Right hindlimb (tissue), 1 donor: ENCODE data around the gene FCRL2.

Source experiments
- DNase-seq: peaks from one replicate; pipeline ENCODE4 v3.0.0-alpha.2; 2018

FCRL2 gene

DNA sequence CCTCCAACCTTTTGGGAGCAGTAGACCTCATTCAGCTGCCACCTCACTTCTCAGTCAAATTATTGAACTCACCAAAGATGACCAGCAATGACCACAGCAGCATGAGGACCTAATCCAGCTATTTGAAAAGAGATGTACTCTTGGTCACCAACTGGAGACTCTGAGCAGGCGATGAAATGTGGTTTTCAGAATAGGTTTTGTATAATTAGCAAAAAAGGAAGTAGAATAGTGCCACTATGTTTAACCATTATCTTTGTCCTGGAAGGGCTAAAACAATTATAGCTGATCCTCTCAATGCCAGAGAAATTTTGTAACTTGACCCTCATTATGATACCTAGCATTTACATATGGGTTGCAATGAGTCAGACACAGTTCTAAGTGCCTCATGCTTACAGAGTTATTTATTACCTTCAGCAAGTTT is at the start of gene FCRL2:
Gene FCRL2, minus strand, starts transcription at position 162 of the 421 bp plus-strand sequence. Its CDS starts 59 bp downstream, at position 103.
- no peak for DNase-seq

DNA sequence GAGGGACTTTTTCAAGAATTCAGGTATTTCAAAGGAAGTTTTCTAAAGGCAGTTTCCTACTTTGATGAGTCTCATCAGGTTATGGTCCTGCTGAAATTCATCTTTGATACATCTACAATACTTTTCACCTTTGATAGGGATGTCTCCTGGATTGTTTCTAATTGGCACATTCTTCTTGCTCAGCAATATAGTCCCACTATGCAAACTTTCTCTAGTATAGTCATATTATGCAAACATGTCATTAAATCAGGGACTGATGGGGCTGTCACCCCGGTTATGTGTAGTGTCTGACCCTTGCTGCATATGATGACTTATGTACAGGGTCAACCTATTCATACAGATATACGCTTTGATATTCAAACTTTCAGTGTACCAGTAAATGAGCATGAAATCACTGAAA is 43.4 kb upstream of the FCRL2 start:
- DNase-seq, result no peak

- no peak for DNase-seq
These were observed 43.0 kb upstream of the FCRL2 start, which contains the start of gene FCRL1 for GRCh38 chr1:157819896-157820295. FCRL1 (minus strand) TSS chr1:157820120; CDS start chr1:157820037, 83 bp downstream.

DNA sequence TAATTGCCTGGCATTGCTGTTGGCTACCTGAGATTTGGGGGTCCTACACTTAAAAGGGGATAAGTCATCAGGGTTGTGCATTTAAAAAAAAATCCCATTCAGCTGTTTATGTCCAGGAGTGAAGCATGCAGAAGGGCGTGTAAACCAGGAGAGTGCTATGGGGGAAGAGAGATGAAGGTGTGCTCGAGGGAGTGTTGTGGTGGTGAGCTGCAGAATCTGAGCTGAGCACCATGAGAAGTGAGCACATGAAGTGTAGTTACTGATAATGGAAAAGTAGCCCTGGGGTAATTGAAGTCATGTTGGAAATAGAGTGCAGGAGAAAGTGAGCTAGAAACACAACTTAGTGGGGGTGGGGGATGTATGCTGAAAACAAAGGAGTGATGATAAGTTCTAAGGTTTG is 42.3 kb upstream of the FCRL2 start:
- DNase-seq, result no peak

DNA sequence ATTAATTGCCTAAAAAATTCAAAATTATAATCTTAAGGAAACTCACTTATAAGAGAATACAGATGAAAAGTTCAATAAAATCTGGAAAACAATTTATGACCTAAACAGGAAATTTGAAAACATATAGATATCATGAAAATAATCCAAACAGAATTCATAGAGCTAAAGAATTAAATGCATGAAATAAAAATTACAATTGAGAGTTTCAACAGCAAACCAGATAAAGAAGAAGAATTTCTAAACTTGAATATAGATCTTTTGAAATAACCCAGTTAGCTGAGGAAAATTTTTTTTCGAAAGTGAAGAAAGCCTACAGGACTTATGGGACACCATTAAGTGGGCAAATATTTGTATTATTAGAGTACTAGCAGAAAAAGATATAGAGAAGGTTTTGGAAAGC is 36.3 kb upstream of the FCRL2 start:
- no peak for DNase-seq

DNA sequence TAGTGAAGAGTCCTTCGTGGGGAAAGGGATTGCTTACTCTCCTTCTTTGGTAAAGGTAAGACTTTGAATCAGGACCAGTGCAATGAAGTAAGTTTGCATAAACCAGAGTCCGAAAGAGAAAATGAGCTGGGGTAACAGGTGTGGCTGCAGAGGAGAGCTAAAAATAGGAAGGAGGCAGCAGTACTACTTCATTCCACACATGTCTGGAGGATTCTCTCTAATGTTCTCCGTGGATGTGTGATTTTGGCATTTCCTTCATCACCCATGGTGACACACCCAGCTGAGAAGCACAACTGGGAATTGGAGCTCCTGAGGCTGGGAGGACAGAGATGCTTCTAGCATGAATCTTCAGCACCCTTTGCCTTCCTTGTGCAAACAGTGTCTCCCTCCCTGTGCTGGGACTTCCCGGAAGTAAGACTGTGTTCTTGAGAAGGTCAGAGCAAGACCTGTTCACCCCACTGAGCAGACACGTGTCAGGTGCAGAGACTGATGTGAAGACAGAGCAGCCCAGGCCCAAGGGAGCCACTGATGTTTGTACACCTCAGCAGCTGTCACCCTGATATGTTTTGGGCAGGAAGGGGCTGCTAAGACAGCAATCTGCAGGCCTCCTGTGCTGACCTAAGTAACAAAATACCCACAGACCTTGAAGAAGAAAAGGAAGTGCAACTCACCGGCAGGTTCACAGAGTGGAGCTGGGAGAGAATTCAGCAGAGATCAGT is 29.7 kb upstream of the FCRL2 start:
- DNase-seq, result no peak

- DNase-seq, result no peak
These were observed 26.9 kb upstream of the FCRL2 start for GRCh38 chr1:157803851-157804250.

DNA sequence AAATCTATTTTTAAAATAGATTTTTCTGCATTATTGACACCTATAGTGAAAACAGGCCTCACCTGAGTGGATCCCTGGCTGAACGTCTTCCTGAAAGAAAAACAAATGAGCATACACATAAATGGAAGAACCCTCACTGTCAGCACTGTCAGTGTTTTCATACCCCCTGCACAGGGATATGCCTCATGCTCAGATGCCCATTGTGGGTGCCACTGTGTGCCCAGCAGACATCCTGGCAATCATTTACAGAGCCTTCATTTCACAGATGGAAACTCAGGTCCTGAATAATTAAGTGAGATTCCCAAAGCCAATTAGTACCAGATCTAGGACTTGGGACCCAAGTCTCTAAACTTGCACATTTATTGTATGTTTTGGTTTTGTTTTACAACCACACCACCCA is 23.1 kb upstream of the FCRL2 start:
- DNase-seq, result no peak

GRCh38 chr1:157798211-157798610 is 21.3 kb upstream of the FCRL2 start:
- no peak for DNase-seq

- no peak for DNase-seq
These were observed 8.3 kb upstream of the FCRL2 start for GRCh38 chr1:157785248-157785647.

DNA sequence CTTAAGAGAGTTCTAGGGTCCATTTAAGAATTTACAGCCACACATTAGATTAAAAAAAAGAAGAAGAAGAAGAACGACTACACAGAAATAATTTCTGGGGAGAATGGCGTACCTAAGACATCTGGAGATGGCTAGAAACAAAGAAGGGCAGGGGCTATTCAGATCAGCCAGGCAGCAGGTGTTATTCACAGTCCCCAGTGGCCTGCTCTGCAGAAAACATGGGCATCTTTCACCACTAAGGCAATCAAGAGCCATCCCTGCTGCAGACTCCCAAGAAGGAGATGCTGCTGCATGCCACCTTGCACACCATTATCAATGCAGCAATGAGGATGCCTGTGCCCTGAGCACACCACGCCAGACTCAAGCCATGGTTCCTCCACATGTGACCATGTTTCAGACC is 7.9 kb upstream of the FCRL2 start:
- DNase-seq, result no peak

DNA sequence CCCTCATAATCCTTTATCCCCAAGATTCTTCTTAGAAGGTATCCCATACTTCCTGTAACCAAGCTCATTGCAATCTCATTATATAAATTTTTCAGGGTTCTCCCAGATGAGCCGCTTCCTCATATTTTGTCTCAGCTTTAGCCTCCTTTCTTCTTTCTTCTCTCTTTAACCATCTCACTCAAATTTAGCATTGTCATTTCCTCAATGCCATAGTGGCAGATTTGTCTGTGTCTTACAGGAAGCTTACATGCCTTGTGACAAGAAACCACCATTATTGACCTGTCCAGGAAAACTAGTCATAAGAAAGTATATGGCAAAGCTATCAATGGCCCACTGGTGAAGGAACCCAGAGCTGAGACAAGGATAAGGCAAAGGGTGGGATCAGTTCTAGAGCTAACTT is 6.0 kb upstream of the FCRL2 start:
- no peak for DNase-seq

DNA sequence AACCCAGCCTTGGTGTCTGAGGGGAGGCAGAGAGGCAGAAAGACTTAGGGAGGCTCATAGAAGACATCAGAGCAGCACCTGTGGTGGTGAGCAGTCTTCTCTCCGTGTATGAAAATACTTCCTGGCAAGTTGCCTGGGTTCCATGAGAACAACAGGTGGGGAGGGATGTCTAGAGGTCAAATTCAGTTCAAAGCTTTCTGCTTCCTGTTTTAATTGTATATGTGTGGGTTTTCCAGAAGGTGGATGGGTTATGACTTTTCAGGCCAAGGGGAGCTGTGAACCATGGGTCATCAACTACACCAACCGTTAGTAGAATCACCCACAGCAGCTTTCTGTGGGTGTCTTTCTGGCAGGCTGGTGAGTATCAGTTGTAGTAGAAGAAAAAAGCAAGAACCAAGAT is 4.1 kb upstream of the FCRL2 start:
- DNase-seq, result no peak

DNA sequence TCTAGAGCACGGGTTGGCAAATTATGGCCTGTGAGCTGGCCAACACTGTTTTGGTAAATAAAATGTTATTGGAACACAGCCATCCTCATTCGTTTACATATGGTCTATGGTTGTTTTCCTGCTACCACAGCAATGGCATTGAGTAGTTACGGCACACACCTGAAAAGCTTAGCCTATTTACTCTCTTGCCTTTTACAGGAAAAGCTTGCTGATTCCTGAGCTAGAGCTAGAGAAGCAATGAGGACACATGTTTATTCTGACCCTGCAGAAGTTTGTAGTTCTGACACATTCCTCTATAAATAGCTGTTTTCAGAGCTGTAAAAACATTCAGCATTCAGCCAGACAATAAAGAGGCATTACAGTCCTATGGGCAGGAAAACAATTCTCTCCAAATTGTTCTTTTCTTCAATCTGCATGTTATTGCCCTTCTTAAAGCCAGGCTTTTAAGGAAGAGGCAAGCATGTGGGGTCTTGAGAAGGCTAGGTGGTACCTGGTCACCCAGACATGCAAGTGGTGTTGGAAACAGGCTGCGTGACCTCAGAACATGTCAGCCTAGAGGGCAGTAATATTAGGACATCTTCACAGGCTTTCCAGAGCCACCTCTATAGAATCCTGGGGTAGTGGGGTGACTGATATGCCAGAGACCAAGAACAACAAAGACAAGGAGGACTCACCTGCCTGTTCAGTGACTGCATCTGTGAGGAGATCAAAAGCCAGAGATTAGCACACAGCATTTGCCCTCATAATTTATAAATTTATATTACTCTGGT is 1.6 kb downstream of the FCRL2 start:
- DNase-seq, result no peak

DNA sequence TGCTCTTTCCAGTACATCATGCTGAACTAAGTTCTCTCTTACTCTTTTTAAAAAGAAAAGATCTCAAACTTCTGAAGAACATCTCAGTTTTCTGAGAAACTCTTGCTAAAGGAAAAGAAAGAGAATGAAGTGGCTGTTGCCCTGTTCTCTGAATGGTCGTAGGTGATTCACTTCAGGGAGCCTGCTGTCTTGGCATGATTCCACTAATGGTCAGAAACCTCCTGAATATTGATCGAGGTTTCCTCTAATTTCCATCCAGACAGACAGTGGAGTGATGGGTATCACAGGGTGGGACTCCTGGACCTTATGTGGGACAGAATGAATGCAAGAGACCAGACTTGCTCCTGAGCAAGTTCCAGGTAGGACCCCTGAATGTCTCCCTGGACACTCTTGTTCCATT is 2.5 kb downstream of the FCRL2 start:
- no peak for DNase-seq

DNA sequence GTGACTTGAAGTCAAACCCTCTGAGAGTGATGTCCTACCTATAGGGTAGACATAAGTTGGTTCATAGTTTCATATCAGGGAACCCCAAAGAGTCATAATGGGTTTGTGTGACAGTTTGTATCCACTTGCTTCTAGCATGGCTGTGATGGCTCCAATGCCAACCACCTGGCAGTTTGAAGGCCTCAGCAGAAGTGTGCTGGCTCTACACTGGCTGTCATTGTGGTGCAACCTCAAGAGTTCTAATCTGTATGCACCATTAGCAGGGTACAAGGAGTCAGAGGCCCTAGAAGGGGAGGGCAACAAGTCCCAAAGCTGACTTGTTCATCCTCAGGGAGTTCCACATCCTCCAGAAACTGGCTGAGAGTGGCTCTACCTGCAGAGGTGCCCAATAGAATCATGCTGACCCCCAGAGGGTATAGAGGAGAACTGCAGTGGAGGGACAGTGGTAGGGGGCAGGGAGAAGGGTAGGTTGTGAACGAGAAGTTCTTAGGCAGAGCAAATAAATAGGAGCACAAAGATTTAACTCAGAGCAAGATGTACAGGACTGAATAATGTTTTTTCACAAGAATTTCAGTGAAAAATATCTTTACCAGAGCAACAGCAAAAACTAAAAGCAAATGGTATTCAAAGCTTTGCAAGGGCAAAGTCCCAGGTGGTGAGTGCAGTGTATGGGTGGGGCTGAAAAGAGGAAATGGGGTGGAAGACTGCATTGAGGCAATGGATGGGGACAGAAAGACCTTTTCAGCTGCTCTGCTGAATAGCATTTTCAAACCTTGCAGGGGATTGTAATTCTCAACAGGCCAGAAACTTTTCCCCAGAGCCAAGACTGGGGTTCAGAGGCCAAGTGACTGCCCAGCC is 3.2 kb downstream of the FCRL2 start:
- DNase-seq, result no peak

- no peak for DNase-seq
These were observed 5.1 kb downstream of the FCRL2 start for GRCh38 chr1:157771661-157772425.

- no peak for DNase-seq
These were observed 6.4 kb downstream of the FCRL2 start for GRCh38 chr1:157770442-157771043.

GRCh38 chr1:157766792-157767191 is 10.1 kb downstream of the FCRL2 start:
- DNase-seq, result no peak

DNA sequence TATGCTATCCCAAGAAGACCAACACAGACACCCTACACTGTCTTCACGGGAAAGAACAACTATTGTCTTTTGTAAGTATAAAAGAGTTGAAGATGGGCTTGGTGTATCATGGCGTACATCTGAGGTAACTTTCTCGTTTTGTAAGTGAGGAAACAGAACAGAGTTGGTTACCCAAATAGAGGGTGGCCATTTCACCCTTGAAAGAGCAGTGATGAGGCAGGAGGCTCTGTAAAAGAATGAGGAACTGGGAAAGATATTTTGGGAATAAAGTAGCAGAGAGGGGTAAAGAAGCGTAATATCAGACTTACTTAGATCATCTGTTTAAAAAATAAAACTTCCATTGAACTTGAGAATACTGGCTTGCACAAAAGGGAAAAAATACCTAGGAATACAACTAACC is 18.9 kb downstream of the FCRL2 start:
- no peak for DNase-seq

DNA sequence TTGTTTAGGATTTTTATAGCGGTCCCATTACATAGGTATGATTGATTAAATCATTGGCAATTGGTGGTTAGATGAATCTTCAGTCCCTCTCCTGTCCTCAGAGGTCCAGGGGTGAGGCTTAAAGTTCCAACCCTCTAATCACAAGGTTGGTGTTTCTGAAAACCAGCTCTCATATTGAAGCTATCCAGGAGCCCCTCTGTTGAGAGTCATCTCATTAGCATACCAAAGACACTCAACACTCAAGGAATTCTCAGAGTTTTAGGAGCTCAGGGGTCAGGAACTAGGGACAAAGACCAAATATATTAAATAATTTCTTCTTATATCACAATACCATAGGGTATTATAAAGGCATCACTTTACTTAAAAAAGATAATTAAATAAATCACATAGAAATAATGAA is 23.3 kb downstream of the FCRL2 start:
- no peak for DNase-seq

DNA sequence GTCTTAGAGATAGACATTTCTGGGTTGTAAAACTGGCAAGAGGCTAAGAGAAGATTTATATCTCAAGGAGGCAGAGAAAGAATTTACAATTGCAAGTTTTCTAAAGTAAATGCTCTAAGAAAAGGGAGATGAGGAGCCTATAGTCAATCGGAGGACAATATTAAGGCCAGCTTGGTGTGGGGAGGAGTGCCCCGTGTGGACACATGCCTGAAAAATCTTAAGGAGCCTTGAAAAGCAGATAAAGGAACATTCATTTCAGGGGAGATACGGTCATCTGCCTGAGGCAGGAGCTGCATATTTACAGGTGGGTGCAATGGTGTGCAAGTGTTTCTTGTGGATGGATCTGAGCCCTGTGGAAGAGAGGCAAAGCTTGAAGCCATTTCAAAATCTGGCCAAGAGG is 25.6 kb downstream of the FCRL2 start:
- no peak for DNase-seq
